ENCODE measurements around the gene ENPEP.

Gene ENPEP

DNA sequence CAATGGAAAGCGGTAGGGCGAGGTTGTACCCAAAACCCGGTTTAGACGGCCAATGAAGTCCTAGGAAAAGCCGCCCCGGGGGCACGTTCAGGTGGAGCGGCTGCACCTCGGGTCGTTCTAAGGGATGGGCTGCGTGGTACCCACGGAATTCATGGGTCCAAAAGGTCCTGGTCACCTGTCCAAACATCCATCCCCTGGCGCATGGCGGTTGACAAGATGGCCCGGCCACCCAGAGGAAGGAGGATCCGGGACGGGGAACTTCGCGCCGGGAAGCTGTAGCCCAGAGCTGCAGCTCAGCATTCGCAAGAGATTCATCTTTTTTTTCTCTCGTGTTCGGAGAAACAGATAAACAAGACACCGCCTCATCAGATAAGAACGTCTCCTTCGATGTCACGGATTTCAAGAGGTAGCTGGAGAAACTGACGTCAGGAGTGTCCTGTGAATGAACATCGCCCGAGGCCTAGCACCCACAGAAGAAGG, 136.1 kb downstream of the ENPEP start:
- no peak for DNase-seq

DNA sequence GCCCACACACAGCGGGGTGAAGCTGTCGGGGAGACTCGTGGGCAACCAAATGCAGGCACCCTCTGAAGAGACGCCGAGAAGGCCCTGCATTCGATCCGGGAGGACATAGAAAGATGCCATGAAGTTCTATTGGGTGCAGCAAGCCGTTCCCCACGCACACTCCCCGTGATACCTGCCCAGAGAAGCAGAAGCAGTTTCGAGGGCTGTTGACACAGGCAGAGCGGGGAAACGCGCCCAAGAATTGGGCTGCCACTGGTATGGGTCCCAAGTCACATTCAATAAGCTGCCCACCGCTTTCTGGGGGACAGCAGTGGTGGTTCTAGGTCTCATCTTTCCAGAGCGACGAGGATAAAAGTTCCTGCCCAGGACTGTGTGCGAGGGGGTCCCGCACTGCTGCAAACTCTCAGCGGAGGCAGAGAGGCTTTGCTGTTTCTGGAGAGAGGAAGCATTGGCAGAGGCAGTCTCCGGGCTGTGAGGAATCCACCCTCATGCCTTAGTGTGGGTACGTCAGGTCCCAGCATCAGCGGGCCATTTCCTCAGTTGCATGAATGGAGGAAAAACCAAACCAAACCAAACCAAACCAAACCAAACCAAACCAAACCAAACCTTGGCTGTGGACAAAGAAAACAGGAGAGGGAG, 136.8 kb downstream of the ENPEP start:
- no peak for DNase-seq

- DNase-seq: no peak
These were observed 137.8 kb downstream of the ENPEP start for GRCh38 chr4:110613745-110614144.

DNA sequence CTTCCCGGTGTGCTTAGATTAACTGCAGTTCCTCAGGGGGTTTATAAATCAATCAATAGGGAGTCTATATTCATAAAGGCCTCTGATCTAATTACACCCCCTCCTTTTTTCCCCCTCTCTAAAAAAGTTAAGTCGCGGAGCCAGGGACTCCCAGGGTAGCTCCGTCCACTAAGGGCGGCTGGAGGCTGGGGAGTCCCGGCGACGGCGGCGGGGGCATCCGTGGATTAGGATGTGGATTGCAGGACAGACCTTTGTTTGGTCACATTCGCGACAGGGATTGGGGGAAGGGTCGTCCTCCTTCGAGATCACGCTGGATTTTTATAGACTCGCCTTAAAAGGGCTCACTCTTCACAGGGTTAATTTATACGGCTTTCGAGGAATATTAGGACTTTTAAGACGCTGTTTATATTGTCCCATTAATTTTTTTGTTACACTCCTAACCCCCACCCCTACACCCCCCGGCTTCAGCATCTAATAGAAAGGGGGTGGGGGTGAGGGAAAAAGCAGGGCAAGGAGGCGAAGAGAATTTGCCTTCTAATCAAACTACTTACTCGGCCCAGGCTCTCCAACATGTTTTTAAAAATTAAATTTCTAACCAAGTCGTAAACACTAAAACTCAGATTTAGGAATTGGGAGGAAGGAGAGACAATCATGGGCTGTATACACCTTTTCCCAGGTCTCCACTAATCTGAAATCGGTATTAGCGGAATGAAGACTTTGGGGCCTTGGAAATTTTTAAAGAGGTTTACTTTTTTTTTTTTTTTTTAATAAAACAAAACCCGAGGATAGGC, 138.4 kb downstream of the ENPEP start:
- DNase-seq: no peak
